ENCODE measurements around the gene MAP3K10. TPM values are rescaled to one million over a fixed set of nuclear protein-coding genes. Genes with fewer than 3 reads are reported as not detected.
A peak's percentile ranks its signal among the peaks of the same experiment; 100 is the strongest.

Gene MAP3K10
- total RNA-seq, 1 experiment from 2014 or later, result 255 TPM

DNA sequence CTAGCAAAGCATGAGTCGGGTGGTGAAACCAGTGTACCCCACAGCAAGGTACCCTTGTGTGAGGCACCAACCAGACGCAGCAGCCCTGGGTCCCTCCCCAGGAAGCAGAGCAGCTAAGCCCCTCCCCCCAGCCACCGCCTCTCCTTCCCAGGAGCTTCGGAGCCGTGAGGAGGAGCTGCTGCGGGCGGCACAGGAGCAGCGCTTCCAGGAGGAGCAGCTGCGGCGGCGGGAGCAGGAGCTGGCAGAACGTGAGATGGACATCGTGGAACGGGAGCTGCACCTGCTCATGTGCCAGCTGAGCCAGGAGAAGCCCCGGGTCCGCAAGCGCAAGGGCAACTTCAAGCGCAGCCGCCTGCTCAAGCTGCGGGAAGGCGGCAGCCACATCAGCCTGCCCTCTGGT lies 14.5 kb downstream of the MAP3K10 start:
- POLR2A ChIA-PET, result interaction anchor here (0.6 to 1.1 kb wide), 4 partner anchors 12 to 856 kb away, joined by 3 to 9 read pairs (median 4); partner anchors contain the start of gene TTC9B

DNA sequence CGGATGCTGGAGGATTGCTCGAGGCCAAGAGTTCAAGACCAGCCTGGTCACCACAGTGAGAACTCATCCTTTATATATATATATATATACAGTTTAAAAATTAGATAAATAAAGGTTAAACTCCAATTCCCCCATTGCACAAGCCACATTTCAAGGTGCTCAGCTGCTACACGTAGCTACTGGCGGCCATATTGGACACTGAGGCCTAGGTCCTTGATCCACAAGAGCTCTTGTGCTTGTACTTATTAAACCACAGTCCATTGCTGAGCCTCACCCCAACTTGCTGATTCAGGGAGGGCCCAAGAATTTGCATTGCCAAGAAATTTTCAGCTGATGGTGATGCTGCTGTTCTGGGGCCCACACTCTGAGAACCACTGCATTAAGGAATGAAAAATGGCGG lies 17.4 kb downstream of the MAP3K10 start:
- CTCF ChIA-PET, result interaction anchor here (0.5 to 2.8 kb wide), 8 partner anchors 10 to 950 kb away, joined by 3 to 21 read pairs (median 6); partner anchors contain the start of gene TTC9B
- intact Hi-C loops (cut with micrococcal nuclease; ENCODE audit: unreplicated experiment), result no loop called here

More for the DNA sequence above, 14.5 kb downstream of the MAP3K10 start:
- no TSS peak for BruUV-seq (replicated peaks)
- no peak for DNase-seq (ENCODE audit: low read depth, low spot score)
- CTCF ChIA-PET, result interaction anchor here (0.6 to 3.0 kb wide), 13 partner anchors 9 to 960 kb away, joined by 3 to 14 read pairs (median 4); partner anchors contain the start of genes PSMC4 and TTC9B
- in situ Hi-C loops (cut with HindIII; ENCODE audit: low pct_unique_long_range_greater_than_20kb, low sequenced_read_pairs), result no loop called here
- intact Hi-C loops (cut with micrococcal nuclease; ENCODE audit: unreplicated experiment), result no loop called here
- Histone ChIP-seq H3K9me3 (ENCODE audit: control insufficient read depth, insufficient read depth, low read depth, low read length) (no peaks in the 10 kb centered on the region), H3K36me3 (ENCODE audit: control insufficient read depth, insufficient read depth, low read length) (no peaks in the 10 kb centered on the region; the same call in 1 of the 2 replicates), H3K4me1 (ENCODE audit: control insufficient read depth, insufficient read depth, low read length) (no peaks in the 10 kb centered on the region), H3K27me3 (ENCODE audit: control insufficient read depth, insufficient read depth, low read length) (no peaks in the 10 kb centered on the region), H3K4me3 (ENCODE audit: low read depth in 2 of 2, low read length in 2 of 2) (no peak overlapping the region), H3K27ac (ENCODE audit: low read length) (no peak overlapping the region)
- TF ChIP-seq SIN3A (IDR thresholded peaks at IDR 0.05; ENCODE audit: borderline replicate concordance, insufficient read depth, low read depth, low read length) (no peak), TCF7L2 (IDR thresholded peaks at IDR 0.05; ENCODE audit: low read depth, low read length) (no peak), POLR2AphosphoS5 (IDR thresholded peaks at IDR 0.05; ENCODE audit: low read depth, low read length) (no peak)
- TF ChIP-seq, protein P1, sequence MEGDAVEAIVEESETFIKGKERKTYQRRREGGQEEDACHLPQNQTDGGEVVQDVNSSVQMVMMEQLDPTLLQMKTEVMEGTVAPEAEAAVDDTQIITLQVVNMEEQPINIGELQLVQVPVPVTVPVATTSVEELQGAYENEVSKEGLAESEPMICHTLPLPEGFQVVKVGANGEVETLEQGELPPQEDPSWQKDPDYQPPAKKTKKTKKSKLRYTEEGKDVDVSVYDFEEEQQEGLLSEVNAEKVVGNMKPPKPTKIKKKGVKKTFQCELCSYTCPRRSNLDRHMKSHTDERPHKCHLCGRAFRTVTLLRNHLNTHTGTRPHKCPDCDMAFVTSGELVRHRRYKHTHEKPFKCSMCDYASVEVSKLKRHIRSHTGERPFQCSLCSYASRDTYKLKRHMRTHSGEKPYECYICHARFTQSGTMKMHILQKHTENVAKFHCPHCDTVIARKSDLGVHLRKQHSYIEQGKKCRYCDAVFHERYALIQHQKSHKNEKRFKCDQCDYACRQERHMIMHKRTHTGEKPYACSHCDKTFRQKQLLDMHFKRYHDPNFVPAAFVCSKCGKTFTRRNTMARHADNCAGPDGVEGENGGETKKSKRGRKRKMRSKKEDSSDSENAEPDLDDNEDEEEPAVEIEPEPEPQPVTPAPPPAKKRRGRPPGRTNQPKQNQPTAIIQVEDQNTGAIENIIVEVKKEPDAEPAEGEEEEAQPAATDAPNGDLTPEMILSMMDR (IDR thresholded peaks at IDR 0.05), result no peak
- TF ChIP-seq, protein P2, sequence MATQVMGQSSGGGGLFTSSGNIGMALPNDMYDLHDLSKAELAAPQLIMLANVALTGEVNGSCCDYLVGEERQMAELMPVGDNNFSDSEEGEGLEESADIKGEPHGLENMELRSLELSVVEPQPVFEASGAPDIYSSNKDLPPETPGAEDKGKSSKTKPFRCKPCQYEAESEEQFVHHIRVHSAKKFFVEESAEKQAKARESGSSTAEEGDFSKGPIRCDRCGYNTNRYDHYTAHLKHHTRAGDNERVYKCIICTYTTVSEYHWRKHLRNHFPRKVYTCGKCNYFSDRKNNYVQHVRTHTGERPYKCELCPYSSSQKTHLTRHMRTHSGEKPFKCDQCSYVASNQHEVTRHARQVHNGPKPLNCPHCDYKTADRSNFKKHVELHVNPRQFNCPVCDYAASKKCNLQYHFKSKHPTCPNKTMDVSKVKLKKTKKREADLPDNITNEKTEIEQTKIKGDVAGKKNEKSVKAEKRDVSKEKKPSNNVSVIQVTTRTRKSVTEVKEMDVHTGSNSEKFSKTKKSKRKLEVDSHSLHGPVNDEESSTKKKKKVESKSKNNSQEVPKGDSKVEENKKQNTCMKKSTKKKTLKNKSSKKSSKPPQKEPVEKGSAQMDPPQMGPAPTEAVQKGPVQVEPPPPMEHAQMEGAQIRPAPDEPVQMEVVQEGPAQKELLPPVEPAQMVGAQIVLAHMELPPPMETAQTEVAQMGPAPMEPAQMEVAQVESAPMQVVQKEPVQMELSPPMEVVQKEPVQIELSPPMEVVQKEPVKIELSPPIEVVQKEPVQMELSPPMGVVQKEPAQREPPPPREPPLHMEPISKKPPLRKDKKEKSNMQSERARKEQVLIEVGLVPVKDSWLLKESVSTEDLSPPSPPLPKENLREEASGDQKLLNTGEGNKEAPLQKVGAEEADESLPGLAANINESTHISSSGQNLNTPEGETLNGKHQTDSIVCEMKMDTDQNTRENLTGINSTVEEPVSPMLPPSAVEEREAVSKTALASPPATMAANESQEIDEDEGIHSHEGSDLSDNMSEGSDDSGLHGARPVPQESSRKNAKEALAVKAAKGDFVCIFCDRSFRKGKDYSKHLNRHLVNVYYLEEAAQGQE (IDR thresholded peaks at IDR 0.05; ENCODE audit: insufficient read depth in 1 of 2, low read depth in 2 of 2, low read length in 1 of 2), result no peak
- ATAC-seq, result peak; percentile 5; the same call in 1 of the 2 replicates

More for the DNA sequence above, 17.4 kb downstream of the MAP3K10 start:
- BruUV-seq (replicated peaks), result no TSS peak
- POLR2A ChIA-PET, result interaction anchor here (0.5 to 1.7 kb wide), 8 partner anchors 11 to 617 kb away, joined by 3 to 10 read pairs (median 4); no protein-coding TSS in a partner anchor
- in situ Hi-C loops (cut with HindIII; ENCODE audit: low pct_unique_long_range_greater_than_20kb, low sequenced_read_pairs), result no loop called here
- DNase-seq (ENCODE audit: low read depth, low spot score), result no peak
- Histone ChIP-seq H3K36me3 (ENCODE audit: control insufficient read depth, insufficient read depth, low read length) (no peaks in the 10 kb centered on the region; the same call in 1 of the 2 replicates), H3K27ac (ENCODE audit: low read length) (no peak overlapping the region), H3K27me3 (ENCODE audit: control insufficient read depth, insufficient read depth, low read length) (no peaks in the 10 kb centered on the region), H3K9me3 (ENCODE audit: control insufficient read depth, insufficient read depth, low read depth, low read length) (no peaks in the 10 kb centered on the region), H3K4me3 (ENCODE audit: low read depth in 2 of 2, low read length in 2 of 2) (no peak overlapping the region), H3K4me1 (ENCODE audit: control insufficient read depth, insufficient read depth, low read length) (no peaks in the 10 kb centered on the region)
- TF ChIP-seq SIN3A (IDR thresholded peaks at IDR 0.05; ENCODE audit: borderline replicate concordance, insufficient read depth, low read depth, low read length) (no peak), TCF7L2 (IDR thresholded peaks at IDR 0.05; ENCODE audit: low read depth, low read length) (no peak), POLR2AphosphoS5 (IDR thresholded peaks at IDR 0.05; ENCODE audit: low read depth, low read length) (no peak)
- TF ChIP-seq, protein P1 (IDR thresholded peaks at IDR 0.05), result no peak
- TF ChIP-seq, protein P2 (IDR thresholded peaks at IDR 0.05; ENCODE audit: insufficient read depth in 1 of 2, low read depth in 2 of 2, low read length in 1 of 2), result no peak
- ATAC-seq, result no peak

Data from Panc1 (cell line).